ENCODE results near the gene PLB1. TPM values are rescaled to one million over a fixed set of nuclear protein-coding genes. Genes with fewer than 3 reads are reported as not detected.

The PLB1 gene
- total RNA-seq, 4 donors from 2014 or later, result 1.1 to 6.5 (median 2.3) TPM

- intact Hi-C loops (cut with DNase I), result no loop called here
- peak overlapping the region in 3 of 4 donors; percentile 57 to 61 (median 58) for H3K27ac ChIP-seq
- WGBS, 2 donors, result 21 to 50% methylated on average over 2 to 3 of the region's 4 CpGs
- H3K4me1 ChIP-seq, result peaks cover 0 to 55% (median 36%) of the 10 kb centered on the region in 3 donors
- H3K27me3 ChIP-seq, result no peaks in the 10 kb centered on the region
- no peaks in the 10 kb centered on the region for H3K36me3 ChIP-seq
- no peak overlapping the region for H3K4me3 ChIP-seq
- no peak for DNase-seq
- TF ChIP-seq POLR2A (IDR thresholded peaks at IDR 0.05) (no peak), CTCF (IDR thresholded peaks at IDR 0.05) (no peak)
- H3K9me3 ChIP-seq, result no peaks in the 10 kb centered on the region
Measured at GRCh38 chr2:28639836-28640235, 144.0 kb downstream of the PLB1 start.

- Histone ChIP-seq H3K27me3 (no peaks in the 10 kb centered on the region), H3K4me1 (peaks cover 0 to 55% (median 35%) of the 10 kb centered on the region in 3 donors), H3K27ac (peak overlapping the region in 3 of 4 donors; percentile 57 to 61 (median 58)), H3K4me3 (no peak overlapping the region), H3K36me3 (no peaks in the 10 kb centered on the region), H3K9me3 (no peaks in the 10 kb centered on the region)
- intact Hi-C loops (cut with DNase I), result no loop called here
- 74 to 85% methylated on average over 9 of the region's 14 CpGs for WGBS, 2 donors
- TF ChIP-seq POLR2A (IDR thresholded peaks at IDR 0.05) (no peak), CTCF (IDR thresholded peaks at IDR 0.05) (no peak)
- no peak for DNase-seq
Measured at GRCh38 chr2:28640260-28640907, 144.5 kb downstream of the PLB1 start.

GRCh38 chr2:28640908-28641300 lies 145.0 kb downstream of the PLB1 start:
- 84 to 92% methylated on average over 4 to 12 of the region's 13 CpGs for WGBS, 2 donors
- peak overlapping the region in 3 of 4 donors; percentile 57 to 61 (median 58) for H3K27ac ChIP-seq
- H3K27me3 ChIP-seq, result no peaks in the 10 kb centered on the region
- peaks cover 0 to 53% (median 30%) of the 10 kb centered on the region in 3 donors for H3K4me1 ChIP-seq
- DNase-seq, result no peak
- intact Hi-C loops (cut with DNase I), result no loop called here
- no peak overlapping the region for H3K4me3 ChIP-seq
- TF ChIP-seq CTCF (IDR thresholded peaks at IDR 0.05), result no peak
- no peak for TF ChIP-seq POLR2A (IDR thresholded peaks at IDR 0.05)
- H3K9me3 ChIP-seq, result no peaks in the 10 kb centered on the region
- no peaks in the 10 kb centered on the region for H3K36me3 ChIP-seq

GRCh38 chr2:28642796-28643195 lies 146.9 kb downstream of the PLB1 start:
- TF ChIP-seq POLR2A (IDR thresholded peaks at IDR 0.05) (no peak), CTCF (IDR thresholded peaks at IDR 0.05) (no peak)
- no peak overlapping the region for H3K4me3 ChIP-seq
- intact Hi-C loops (cut with DNase I), result no loop called here
- H3K27me3 ChIP-seq, result no peaks in the 10 kb centered on the region
- peak overlapping the region; percentile 38 to 85 (median 78) for H3K27ac ChIP-seq
- DNase-seq, result no peak
- H3K4me1 ChIP-seq, result peaks cover 0 to 46% (median 14%) of the 10 kb centered on the region in 3 donors
- 91 to 100% methylated on average over 2 to 13 of the region's 13 CpGs for WGBS, 2 donors
- no peaks in the 10 kb centered on the region for H3K36me3 ChIP-seq
- no peaks in the 10 kb centered on the region for H3K9me3 ChIP-seq

- no peak overlapping the region for H3K4me3 ChIP-seq
- no peaks in the 10 kb centered on the region for H3K9me3 ChIP-seq
- DNase-seq, result no peak
- WGBS, 2 donors, result 41 to 52% methylated on average over 6 of the region's 6 CpGs
- TF ChIP-seq CTCF (IDR thresholded peaks at IDR 0.05) (no peak), POLR2A (IDR thresholded peaks at IDR 0.05) (no peak)
- intact Hi-C loops (cut with DNase I), result no loop called here
- H3K27me3 ChIP-seq, result no peaks in the 10 kb centered on the region
- peak overlapping the region; percentile 38 to 85 (median 78) for H3K27ac ChIP-seq
- H3K4me1 ChIP-seq, result peaks cover 1 to 46% (median 18%) of the 10 kb centered on the region in 3 donors
- H3K36me3 ChIP-seq, result no peaks in the 10 kb centered on the region
Measured at GRCh38 chr2:28643327-28643726, 147.5 kb downstream of the PLB1 start.

Data from esophagus squamous epithelium (tissue), 5 donors.